ENCODE data around the gene B3GALT4.

B3GALT4 gene

DNA sequence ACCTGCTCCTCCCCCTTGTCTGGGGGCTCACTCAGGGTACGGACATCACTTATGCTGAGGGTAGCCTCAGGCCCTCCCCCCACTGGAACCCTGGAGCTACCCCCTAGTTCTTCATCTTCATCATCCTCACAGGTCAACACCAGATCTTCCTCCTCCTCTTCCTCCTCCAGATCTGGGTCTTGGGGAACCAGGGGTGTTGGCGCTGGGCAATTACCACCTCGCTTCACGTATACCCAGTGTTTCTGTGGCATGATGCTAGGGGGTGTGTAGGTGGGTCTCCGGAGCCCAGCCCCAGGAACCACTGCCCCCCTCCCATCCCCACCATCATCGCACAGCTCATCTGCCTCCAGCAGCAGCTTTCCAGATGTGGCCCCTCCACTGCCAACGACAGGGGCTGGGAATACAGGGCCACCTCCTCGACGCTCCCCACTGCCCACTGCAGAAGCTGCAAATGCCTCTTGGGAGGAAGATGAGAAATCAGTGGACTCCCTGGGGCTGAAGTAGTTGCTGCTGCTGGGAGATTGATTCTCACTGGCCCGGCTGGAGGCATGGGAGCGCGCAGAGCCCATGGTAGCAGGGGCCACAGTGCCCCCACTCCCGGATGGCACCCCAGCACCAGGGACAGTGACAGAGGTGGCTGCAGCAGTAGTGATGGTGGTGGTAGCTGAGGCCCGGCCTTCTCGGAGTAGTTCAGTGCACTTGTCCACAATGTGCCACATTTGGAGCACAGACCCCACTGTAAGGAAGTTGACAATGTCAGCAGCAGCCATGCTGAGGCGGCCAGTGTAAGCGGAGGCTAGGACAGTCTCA is 39.1 kb downstream of the B3GALT4 start:
- no peak for DNase-seq

DNA sequence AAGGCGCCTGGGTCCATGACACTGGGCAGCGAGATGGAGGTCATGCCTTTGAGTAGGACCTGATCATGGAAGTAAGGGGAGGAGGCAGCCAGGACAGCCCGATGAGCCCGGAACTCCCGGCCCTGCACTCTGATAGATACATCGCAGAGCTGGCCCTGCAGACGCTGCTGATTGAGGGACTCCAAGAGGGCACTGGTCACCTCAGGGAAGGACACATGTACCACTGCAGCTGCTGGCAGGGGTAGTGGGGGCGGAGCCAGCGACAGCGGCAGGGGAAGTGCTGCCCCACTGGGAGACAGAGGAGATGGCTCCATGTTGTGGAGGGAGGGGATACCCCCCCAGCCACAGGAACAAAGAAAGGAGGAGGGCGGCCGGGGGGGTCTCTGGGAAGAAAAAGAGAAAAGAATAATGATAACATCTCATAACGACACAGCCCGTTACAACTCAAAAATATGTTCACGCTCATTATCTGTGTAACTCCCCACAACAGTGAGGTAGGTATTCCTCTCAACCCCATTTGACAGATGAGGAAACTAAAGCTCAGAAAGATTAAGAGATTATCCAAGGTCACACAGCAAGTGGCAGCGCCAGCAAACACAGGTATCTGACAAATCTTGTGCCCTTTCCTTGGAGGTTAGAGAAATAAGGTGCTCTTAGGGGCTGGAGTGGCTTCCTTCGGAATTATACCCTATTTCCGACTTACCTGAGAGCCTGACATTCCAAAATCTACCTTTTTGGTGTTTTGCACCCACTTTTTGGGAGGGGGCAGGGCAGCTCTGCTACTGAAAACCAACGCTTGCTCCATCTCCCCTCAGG is 39.9 kb downstream of the B3GALT4 start:
- no peak for DNase-seq

DNA sequence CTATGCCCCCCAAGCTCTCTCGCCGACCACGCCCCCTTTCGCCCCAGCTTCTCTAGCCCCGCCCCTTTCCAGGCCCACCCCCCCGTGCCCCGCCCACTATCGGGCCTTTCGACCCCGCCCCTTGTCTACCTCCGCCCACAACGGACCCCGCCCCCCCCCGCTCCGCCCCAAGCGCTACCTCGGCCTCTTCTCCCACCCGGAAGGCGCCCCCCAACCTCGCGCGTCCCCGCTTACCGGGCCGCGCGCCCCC is 40.4 kb downstream of the B3GALT4 start:
- DNase-seq = no peak

DNA sequence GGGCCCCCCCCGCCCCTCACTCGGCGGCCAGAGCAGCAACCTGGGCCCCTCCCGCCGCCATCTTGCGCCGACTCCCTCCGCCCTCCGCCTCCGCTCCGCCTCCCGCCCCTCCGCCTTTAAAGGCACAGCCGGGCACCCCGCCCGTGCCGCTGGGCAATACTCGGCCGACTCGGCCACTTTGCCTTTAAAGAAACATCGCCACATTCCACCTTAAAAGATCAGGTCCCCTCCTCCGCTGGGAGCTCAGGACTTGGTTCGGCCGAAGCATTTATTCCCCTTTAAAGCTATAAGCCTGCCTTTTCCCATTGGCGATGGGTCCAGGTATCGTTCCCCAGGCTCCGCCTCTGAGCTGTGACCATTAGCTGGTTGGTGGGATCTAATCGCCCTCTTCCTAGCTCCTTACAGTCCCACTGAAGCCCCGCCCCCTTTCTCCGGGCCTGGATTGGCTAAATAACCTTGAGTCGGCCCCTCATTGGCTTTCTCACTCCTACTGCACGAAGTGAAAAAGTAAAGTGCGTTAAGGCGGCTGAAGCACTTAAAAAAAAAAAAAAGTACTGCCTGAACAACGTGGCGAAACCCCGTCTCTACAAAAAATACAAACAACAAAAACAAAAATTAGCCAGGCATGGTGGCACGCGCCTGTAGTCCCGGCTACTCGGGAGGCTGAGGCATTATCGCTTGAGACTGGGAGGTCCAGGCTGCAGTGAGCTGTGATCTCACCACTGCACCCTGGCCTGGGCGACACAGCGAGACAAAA is 40.9 kb downstream of the B3GALT4 start, which contains the start of gene ZBTB22:
Gene ZBTB22, minus strand, starts transcription at position 76 of the 757 bp plus-strand sequence. CDS start 828 bp downstream, outside the sequence.
- DNase-seq = peak; percentile 99

DNA sequence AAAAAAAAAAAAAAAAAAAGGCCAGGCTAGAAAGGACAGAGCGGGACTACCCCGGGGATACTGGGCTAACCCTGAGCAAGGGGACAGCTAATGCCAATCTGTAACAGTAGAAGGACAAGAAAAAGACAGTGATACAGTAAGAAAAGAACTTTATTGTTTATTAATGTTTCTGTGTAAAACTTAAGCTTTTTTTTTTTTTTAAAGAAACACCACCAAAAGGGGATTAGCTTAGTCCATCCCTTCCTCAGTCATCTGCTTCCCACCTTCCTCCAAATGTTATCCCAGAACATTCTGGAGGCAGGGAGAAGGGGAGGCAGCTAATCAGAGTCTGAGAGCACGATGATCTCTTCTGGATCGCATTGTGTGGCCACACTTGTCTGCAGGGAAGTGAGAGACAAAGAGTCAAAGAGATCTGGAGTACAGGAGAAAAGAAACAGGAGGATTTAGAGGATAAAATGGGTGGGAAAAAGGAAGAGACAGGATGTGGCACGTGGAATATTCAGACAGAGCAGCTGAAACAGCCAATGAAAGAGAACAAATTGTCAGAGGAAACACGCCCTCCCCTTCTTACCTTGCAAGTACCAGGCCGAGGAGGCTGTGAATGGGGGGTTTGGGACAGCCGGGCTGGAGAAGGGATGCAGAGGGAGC is 41.6 kb downstream of the B3GALT4 start:
- no peak for DNase-seq

DNA sequence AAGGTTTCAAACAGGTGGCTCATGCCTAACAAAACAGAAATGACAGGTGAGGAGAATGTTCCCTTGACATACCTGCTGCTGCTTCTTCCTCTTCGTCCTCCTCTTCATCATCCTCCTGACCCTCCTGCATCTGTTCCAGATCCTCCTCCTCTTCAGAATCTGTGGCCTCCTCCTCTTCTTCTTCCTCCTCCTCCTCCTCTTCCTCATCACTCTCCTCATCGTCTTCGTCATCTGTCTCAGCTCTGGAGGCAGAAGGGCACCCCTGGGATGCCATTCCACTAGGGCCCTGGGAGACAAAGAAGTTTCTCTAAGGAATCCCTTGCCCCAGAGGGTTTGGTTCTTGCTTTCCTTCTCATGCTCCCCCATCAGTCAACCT is 43.0 kb downstream of the B3GALT4 start:
- no peak for DNase-seq

DNA sequence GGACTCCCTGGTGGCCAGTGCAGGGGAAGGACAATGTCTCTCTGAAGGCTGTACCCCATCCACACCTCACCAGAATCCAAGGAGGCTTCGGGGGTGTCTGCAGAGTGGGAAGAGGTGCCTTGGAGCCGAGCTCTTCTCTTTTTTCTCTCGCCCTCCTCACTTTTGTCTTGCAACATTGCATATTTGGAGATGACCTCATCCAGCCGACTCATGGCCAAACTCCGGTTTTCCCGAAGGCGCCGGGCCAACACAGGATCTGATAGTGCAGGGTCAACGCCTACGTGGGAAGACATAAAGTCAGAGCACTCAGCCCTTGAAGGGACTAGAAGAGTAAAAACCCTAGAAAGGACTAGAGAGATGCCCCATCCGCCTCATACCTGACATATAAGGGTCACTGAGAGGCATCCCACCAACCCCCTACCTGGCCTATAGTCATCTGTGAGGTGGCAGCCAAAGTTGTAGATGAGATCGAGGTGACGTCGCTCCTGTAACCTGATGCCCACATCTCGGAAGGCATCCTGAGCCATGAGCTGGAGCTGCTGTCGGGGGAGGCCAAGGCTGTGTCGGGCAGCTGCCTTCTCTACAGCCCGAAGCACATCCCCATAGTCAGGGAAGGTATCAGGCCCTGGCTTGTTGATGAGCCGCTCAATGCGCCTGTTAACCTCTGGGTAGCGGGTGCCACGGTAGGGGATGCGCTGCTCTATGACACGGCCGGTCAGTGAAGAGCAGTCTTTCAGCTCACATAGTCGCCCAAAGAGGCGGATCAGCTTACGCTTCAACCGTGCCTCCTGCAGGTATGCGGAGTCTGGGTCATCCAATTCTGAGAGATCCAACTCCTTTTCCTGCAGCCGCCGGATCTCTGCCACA is 43.6 kb downstream of the B3GALT4 start:
- no peak for DNase-seq

DNA sequence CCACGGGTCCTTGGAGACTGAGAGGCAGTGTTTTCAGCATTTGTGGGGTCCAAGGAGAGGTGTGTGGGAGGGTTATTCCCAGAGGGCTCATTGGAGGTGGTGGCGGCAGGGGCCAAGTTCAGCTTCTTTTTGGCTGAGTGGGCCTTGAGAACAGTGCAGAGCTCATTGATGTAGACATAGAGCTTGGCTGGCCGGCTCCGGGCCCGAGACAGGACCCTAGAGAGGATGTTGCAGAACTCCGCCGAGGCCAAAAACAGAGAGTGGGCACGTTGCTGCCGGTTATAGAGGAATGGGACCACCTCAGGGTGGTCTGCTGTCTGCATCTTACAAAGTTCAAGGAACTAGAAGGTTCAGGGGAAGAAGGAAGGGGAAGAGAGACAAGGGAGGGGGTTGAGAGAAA is 44.3 kb downstream of the B3GALT4 start:
- DNase-seq = no peak

DNA sequence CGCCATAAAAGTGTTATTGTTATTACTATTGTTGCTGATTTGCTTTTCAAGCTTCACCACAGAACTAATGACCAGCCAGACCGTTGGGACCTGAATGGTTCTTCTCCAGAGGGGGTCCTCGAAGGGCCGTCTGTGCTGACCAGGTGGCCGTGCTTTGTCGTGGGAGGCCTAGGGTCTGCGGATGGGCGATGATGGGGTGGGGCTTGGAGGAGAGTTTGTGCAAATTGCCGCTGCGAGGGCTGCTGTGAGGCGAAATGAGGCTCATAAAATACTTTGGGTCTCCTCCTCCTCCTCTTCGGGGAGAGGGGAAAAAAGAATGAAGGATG is 46.7 kb downstream of the B3GALT4 start:
- DNase-seq = no peak

DNA sequence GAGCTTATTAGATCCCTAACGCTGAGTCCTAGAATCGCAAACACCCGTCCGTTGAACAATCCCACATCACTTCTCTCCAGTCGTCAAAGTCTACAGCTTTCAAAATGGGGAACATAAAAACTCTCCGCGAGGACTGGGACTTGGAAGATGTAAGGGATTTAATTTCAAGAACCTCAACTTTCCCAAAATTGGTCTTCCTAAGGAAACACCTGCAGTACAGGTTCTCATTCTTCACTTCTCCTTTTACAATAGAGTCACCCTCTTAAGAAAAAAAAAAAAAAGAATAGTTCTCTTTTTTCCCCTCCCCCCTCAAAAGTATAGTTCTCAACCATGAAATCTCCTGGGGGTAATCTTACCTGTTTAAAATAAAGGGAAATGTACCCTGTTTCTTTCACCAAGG is 47.2 kb downstream of the B3GALT4 start:
- no peak for DNase-seq

Measured in DMS79 (cell line).